ENCODE data around the gene RGS9BP.

RGS9BP gene

DNA sequence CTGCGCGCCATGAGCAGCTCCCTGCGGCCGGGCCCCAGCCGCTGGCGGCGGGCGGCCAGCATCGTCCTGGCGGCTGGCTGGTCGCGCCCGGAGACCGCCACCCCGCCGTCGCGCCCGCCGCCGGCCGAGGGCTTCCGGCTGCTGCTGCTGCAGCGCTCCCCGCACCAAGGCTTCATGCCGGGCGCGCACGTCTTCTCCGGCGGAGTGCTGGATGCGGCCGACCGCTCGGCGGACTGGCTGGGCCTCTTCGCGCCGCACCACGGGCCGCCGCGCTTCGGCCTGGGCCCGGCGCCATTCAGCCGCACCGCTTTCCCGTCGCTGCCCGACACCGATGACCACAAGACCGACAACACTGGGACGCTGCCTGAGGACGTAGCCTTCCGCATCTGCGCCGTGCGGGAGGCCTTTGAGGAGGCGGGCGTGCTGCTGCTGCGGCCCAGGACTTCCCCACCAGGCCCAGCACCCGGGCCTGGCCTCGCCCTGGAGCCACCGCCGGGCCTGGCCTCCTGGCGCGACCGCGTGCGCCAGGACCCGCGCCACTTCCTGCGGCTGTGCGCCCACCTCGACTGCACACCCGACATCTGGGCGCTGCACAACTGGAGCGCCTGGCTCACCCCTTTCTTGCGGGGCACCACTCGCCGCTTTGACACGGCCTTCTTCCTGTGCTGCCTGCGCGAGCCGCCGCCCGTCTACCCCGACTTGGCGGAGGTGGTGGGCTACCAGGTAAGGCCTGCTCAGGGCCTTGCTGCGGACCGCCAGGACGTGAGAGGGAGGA lies 16.5 kb downstream of the RGS9BP start:
- TF ChIP-seq, protein P1, sequence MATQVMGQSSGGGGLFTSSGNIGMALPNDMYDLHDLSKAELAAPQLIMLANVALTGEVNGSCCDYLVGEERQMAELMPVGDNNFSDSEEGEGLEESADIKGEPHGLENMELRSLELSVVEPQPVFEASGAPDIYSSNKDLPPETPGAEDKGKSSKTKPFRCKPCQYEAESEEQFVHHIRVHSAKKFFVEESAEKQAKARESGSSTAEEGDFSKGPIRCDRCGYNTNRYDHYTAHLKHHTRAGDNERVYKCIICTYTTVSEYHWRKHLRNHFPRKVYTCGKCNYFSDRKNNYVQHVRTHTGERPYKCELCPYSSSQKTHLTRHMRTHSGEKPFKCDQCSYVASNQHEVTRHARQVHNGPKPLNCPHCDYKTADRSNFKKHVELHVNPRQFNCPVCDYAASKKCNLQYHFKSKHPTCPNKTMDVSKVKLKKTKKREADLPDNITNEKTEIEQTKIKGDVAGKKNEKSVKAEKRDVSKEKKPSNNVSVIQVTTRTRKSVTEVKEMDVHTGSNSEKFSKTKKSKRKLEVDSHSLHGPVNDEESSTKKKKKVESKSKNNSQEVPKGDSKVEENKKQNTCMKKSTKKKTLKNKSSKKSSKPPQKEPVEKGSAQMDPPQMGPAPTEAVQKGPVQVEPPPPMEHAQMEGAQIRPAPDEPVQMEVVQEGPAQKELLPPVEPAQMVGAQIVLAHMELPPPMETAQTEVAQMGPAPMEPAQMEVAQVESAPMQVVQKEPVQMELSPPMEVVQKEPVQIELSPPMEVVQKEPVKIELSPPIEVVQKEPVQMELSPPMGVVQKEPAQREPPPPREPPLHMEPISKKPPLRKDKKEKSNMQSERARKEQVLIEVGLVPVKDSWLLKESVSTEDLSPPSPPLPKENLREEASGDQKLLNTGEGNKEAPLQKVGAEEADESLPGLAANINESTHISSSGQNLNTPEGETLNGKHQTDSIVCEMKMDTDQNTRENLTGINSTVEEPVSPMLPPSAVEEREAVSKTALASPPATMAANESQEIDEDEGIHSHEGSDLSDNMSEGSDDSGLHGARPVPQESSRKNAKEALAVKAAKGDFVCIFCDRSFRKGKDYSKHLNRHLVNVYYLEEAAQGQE (IDR thresholded peaks at IDR 0.05; ENCODE audit: insufficient read depth in 1 of 2, low read depth in 2 of 2, low read length in 2 of 2) = no peak
- TF ChIP-seq SIN3A (IDR thresholded peaks at IDR 0.05; ENCODE audit: borderline replicate concordance, insufficient read depth, low read length) = no peak
- TF ChIP-seq TAF1 (IDR thresholded peaks at IDR 0.05; ENCODE audit: borderline replicate concordance, insufficient read depth, low read length) = no peak
- no peak for TF ChIP-seq POLR2AphosphoS5 (IDR thresholded peaks at IDR 0.05; ENCODE audit: low read depth, low read length)
- TF ChIP-seq FOXP2 (optimal IDR thresholded peaks at IDR 0.05; ENCODE audit: borderline replicate concordance, extremely low read depth, extremely low read length, insufficient read depth) = no peak

DNA sequence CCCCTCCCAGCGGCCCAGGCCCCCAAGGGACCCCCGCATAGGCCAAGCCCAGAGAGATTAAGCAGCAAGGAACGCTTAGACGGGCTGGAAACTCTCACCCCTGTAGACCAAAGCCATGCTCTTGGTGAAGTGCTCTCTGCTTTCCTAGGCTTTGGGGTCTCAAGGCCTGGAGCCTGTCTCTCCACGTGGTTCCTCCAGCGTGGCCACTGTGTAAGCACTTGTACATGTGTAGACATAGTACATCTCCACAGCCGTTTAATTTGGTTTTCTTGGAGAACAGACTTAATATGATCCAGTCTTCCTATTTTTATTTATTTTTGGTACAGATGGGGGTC lies 17.0 kb downstream of the RGS9BP start:
- TF ChIP-seq TAF1 (IDR thresholded peaks at IDR 0.05; ENCODE audit: borderline replicate concordance, insufficient read depth, low read length) = no peak
- TF ChIP-seq, protein P1 (IDR thresholded peaks at IDR 0.05; ENCODE audit: insufficient read depth in 1 of 2, low read depth in 2 of 2, low read length in 2 of 2) = no peak
- no peak for TF ChIP-seq FOXP2 (optimal IDR thresholded peaks at IDR 0.05; ENCODE audit: borderline replicate concordance, extremely low read depth, extremely low read length, insufficient read depth)
- no peak for TF ChIP-seq SIN3A (IDR thresholded peaks at IDR 0.05; ENCODE audit: borderline replicate concordance, insufficient read depth, low read length)
- no peak for TF ChIP-seq POLR2AphosphoS5 (IDR thresholded peaks at IDR 0.05; ENCODE audit: low read depth, low read length)

DNA sequence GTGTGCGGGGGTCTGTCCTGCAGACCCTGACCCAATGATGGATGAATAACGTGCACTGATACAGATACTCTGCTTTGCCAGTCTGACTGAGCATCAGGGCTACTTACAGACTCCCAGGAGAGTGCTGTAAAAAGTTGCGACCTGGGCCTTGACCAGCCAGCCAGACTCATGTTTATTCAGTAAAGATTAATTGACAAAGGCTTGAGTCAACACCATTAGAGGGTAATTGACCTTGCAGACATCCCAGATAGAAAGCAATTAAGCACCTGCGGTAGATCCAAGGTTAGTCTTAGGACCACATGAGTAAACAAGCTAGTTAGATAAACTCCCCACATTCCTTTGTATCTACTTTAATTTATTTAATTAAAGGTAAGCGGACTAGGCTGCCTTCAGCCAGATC lies 26.4 kb downstream of the RGS9BP start:
- TF ChIP-seq FOXP2 (optimal IDR thresholded peaks at IDR 0.05; ENCODE audit: borderline replicate concordance, extremely low read depth, extremely low read length, insufficient read depth) (no peak), POLR2AphosphoS5 (IDR thresholded peaks at IDR 0.05; ENCODE audit: low read depth, low read length) (no peak), TAF1 (IDR thresholded peaks at IDR 0.05; ENCODE audit: borderline replicate concordance, insufficient read depth, low read length) (no peak), SIN3A (IDR thresholded peaks at IDR 0.05; ENCODE audit: borderline replicate concordance, insufficient read depth, low read length) (no peak)
- TF ChIP-seq, protein P1 (IDR thresholded peaks at IDR 0.05; ENCODE audit: insufficient read depth in 1 of 2, low read depth in 2 of 2, low read length in 2 of 2) = no peak

DNA sequence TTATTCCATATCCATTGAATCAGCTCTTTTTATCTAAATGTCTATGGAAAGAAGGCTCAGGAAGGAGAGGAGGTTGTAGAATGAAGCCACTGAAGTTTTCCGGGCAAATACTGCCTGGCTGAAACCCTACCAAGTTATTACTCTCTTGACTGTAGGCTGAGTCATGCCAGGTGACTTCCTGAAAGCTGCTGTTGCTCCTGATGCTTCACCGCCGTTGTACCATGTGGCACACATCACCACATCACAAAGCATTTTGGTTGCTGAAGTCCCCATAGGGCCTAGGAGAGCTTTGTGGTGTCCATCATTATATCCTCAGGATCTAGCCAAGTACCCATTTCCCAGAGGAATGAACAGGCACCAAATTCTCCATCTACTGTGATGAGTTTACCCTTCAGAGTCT lies 32.8 kb downstream of the RGS9BP start:
- TF ChIP-seq SIN3A (IDR thresholded peaks at IDR 0.05; ENCODE audit: borderline replicate concordance, insufficient read depth, low read length) = no peak
- TF ChIP-seq, protein P1 (IDR thresholded peaks at IDR 0.05; ENCODE audit: insufficient read depth in 1 of 2, low read depth in 2 of 2, low read length in 2 of 2) = no peak
- TF ChIP-seq TAF1 (IDR thresholded peaks at IDR 0.05; ENCODE audit: borderline replicate concordance, insufficient read depth, low read length) = no peak
- no peak for TF ChIP-seq POLR2AphosphoS5 (IDR thresholded peaks at IDR 0.05; ENCODE audit: low read depth, low read length)
- no peak for TF ChIP-seq FOXP2 (optimal IDR thresholded peaks at IDR 0.05; ENCODE audit: borderline replicate concordance, extremely low read depth, extremely low read length, insufficient read depth)
